Hematopoietic multipotent progenitor cell treated with erythropoietin and hydrocortisone succinate and interleukin-3 and kit ligand, for 17 days (in vitro differentiated cells): ENCODE measurements around the gene ID2.
"Not testable (repeated sequence)": the region's sequence is repeated elsewhere in the genome, so short reads cannot be mapped to it uniquely, and the experiment has no call there.

Source experiments
- DNase-seq: peaks from one replicate; pipeline ENCODE4 v3.0.0-alpha.2; 2015; ENCODE audit warnings: low spot score

Gene ID2

DNA sequence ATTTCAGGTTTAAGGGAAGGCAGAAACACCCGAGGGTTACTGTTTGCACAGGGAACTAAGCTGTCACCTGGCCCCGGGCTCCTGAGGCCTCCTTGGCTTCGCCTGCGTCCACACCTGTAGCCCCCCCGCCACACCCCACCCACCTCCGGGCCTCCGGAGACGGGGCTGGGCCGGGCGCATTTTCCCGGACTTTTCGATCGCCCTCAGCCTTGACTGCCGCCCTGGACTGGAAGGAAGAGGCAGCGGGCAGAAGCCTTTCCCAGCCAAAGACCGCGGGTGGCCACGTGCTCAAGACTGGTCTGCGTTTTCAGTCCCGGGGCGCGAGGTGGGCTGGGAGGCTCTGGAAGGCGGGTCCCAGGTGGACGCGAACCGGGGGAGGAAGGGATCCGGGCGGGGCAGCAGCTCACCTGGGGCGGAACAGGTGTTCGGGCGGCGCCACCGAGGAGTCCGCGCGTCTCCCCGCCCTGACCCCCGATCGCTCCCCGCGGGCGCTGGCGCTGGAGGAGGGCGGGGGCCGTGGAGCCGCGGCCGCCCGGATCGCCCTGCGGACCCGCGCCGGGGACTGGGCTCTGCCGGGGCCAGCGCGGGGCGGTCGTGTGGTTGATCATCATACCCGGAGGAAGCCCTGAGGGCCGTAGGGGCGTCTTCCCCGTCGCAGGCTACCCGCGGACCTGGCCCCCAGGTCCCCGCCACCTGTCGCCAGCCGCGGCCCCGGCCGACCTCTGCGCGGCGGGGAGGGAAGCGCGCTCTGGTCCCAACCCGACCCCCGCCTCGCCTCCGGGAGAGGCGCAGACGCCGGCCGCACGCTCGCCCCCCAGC is 3.2 kb downstream of the ID2 start:
- peak; percentile 65 for DNase-seq

DNA sequence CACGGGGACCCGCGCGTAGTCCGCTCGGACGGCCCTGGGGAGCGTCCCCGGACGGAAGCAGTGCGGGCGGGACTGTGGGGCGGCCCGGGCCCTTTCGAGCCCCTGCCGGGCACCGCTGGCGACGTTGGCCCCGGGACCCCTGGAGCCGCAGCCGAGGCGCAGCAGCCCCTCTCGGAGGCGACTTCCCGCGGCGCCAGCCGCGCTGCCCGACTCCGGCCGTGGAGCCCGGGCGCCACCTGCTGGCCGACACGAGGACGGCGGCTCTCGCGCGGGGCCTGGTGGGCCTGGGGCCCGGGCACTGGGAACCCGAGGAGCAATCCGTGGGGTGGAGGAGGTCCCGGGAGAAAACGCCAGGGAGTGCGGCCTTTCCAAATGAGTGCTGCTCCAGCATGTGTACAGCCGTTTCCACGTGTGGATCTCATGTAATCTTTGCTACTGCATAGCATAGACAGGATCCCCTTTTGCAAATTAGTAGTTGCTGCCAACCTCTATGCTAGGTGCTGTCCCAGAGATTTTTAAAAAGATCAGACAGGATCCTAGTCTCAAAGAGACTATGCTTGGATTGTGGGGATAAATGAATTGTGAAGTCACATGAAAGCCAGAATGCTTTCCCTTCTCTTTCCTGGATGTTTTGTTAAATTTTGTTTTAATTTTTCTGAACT is 4.0 kb downstream of the ID2 start:
- peak; percentile 77 for DNase-seq

GRCh38 chr2:8691859-8692437 is 10.1 kb downstream of the ID2 start:
- no peak for DNase-seq

GRCh38 chr2:8692783-8693156 is 10.9 kb downstream of the ID2 start:
- DNase-seq = no peak

- DNase-seq = peak; percentile 56
Measured at GRCh38 chr2:8693157-8693821, 11.4 kb downstream of the ID2 start.

DNA sequence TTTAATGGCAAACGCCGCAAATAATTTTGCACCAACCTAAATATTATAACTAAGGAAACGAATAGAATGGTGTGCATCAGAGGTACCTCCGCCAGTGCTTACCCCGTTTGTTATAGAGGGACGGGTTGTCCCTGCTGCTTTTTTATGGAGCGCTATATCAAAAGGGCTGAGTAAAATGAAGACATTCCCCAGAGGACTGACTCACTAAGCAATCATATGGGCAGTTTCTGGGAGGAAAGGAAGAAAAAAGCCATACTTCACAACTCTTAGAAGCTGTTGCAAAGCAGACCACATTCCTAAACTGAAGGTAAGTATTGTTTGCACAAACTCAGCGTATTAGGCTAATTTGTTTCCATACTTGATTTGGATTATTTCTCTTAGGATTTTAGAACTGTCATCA is 12.9 kb downstream of the ID2 start:
- DNase-seq = no peak

- no peak for DNase-seq
Measured at GRCh38 chr2:8697190-8697589, 15.3 kb downstream of the ID2 start.

- no peak for DNase-seq
Measured at GRCh38 chr2:8699839-8700238, 18.0 kb downstream of the ID2 start.

DNA sequence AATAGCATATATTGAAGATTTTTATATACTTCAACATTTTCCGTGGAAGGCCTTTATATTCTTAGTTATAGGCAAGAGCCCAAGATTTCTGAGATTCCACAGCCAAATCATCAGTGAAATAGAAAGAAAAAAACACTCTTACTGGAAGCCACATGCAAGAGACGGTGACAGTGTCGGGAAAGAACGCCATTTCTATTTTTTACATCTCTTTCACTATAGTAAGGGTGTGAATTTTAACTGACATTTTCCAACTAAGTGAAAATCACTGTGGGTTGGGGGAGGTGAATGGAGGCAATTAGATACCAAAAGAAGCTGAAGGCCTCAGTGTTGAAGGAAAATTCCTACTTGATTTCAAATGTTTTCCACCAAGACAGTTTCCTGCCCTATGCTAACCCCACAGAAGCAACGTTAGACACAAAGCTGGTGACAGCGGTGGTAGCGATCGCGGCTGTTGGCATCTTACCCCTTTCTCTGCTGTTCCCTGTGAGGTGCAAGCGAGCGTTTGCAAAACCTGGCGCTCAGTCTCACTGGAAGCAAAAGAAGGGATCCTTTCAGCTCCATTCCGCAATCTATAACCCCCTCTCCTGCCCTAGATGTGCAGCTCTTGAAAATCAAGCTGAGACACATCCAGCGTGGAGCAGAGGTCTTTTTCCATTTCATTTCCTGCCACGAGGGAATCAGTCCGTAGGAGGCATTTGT is 20.0 kb downstream of the ID2 start:
- no peak for DNase-seq

GRCh38 chr2:8704906-8705305 is 23.1 kb downstream of the ID2 start:
- DNase-seq = no peak

GRCh38 chr2:8709611-8710010 is 27.8 kb downstream of the ID2 start:
- no peak for DNase-seq

- DNase-seq = no peak
Measured at GRCh38 chr2:8710951-8711350, 29.1 kb downstream of the ID2 start.

DNA sequence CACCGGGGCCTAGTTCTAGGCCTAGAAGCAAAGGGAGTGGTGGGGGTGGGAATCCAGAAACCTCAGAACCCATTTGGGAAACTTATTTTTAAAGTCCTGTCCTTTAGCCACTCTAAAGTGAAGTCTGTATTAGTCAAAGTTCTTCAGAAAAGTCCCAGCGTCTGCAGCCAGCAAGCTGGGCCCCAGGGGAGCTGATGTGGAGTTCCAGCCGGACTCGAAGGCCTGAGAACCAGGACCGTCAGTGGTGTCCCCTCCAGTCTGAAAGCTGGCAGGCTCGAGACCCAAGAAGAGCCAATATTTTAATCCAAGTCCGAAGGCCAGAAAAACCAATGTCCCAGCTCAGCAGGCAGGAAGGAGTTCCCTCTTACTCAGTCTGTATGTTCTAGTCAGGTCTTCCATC is 32.4 kb downstream of the ID2 start:
- DNase-seq = no peak

DNA sequence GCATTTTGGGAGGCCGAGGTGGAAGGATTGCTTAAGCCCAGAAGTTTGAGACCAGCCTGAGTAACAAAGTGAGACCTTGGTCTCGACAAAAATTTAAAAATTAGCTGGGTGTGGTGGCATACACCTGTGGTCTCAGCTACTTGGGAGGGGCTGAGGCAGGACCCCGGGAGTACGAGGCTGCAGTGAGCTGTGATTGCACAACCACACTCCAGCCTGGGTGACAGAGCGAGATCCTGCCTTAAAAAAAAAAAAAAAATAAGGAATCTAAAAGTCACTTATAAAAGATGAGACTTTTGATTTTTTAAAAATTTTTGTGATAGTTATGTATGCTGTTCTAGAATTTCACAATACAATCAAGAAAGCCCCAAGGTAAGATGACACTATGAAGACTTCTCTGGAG is 33.1 kb downstream of the ID2 start:
- DNase-seq = no peak

- DNase-seq = no peak
Measured at GRCh38 chr2:8719528-8719927, 37.7 kb downstream of the ID2 start.

GRCh38 chr2:8720741-8721140 is 38.9 kb downstream of the ID2 start:
- DNase-seq = no peak

DNA sequence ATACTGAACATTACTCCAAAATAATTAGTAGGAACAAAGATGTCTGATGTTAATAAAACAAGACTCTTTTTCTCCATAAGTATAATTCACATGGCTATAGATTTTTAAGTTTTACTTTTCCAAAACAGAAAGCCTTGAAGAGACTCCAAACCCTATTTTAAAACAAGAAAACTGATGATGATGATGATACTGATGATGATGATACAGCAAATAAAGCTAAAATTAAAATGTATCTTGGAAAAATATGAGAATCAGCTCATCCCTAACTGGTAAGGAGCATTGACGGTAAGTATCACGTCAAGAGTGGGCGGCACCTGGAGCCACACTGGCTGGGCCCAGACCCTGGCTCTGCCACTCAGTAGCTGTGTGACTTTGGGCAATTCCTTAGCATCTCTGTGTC is 39.6 kb downstream of the ID2 start:
- no peak for DNase-seq

GRCh38 chr2:8722986-8723385 is 41.1 kb downstream of the ID2 start:
- DNase-seq = no peak

GRCh38 chr2:8725838-8726237 is 44.0 kb downstream of the ID2 start:
- no peak for DNase-seq

DNA sequence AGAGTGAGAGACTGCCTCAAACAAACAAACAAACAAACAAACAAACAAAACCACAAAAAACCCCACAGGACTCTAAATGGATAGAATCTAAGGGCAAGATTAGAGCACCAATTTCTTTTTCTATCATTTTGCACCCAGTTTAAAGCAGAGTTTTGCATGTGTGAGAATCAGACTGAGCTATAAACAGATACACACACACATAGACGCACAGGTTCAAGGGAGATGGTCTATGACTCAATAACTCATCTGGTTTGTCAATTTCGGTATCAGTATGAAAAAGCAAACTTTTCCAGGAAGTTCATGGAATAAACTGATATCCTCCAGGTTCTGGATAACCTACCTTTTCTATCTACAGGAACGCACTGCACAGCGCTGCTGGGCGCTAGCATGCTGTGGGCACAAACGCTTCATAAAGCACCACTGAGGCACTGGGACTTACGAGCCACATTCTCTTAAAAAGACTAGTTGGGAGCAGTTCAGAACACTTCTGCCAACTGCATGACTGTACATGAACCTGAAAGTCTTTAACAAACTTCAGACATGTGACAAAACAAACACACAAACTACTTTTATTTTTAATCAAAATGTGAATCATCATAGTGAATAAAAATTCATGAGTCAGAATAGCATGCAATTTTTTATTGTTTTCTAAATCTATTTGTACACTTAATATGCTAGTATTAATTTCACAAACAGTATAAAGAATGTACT is 46.6 kb downstream of the ID2 start:
- no peak for DNase-seq

DNA sequence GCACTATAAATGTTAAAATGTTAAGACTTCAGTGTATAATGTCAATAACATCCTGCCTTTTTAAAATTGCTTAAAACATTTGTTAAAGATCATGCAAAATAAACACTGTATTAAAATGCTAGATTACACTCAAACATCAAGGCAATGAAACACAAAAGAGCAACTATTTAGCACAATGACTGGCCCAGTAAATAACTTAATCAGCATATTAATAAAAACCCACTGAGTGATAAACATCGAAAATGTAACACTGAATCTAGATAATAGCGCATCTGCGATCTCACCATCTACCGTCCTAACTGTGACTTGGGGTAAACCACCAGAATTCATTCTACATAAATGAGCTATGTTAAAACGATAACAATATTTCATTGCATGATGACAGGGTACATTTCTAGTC is 47.2 kb downstream of the ID2 start:
- not testable (repeated sequence) for DNase-seq

DNA sequence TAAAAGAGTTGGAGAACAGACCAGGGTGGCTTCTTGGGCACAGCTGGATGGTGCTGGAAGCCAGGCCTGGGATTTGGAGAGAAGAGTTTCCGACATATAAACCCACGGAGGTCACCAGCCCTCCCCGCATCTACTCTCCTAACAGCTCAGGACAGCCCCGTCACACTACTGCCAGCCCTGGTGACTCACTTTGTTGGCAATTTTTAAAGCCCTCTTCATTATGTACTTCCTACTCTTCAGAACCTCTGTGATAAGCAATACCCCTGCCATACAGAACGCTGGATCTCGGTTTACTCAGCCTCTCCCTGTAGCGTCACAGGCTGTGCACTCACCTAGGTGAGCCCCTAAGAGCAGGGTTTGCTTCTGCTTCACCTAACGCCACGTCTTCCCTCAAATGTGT is 48.1 kb downstream of the ID2 start:
- DNase-seq = no peak
